Head of caudate nucleus (tissue), 42 donors: ENCODE data around the gene KLHDC7B.
A peak's percentile ranks its signal among the peaks of the same experiment; 100 is the strongest.

Source experiments
- DNase-seq, 42 donors: peaks; one replicate each; pipeline versions ENCODE4 v3.0.0 to v3.0.0-alpha.2; 2020 to 2021; ENCODE audit warnings: mixed read lengths in 7 of 42
- intact Hi-C: fragments of 100-400 bp; cut with DNase I; formaldehyde crosslinking; loops from one replicate; pipeline ENCODE4 v1.15.0; 2022

Gene KLHDC7B

DNA sequence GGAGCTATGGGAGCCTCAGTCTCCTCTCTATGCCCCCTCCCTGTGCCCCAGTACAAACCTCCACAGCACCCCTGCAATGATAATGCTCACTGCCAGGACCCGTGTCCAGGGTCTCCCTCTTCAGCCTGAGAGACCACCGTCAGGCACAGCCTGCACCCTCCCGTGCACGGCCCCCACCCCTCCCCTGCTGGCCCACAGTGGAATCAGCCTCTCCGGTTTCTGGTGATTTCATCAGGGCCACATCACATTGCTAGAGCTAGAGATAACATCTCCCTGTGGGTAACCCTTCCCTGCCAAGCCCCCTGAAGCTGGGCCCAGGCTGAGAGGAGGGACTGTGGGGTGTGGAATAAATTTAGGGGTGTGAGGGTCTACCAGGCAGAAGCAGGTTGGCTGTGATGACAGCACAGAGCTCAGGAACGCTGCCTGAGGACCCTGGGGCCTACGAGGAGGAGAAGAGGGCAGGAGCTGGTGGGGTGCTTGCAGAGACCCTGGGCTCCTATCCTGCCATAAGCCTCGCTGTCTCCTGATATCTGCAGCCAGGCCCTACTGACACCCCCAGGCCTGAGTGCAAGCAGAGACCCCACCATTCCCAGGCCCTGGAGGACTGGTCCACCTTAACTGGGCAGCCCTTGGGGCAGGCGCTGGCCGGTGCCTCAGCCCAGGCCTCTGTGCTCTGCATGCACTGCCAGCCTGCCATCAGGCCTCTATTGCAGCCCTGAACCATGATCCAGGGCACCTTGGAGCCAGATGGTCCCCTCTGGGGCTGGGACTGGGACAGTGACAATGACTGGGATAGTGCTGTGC, at the start of gene KLHDC7B:
TSS of gene KLHDC7B (plus strand) at position 378 of the 804 bp plus-strand sequence. CDS start at position 723, 345 bp downstream.
- no peak for DNase-seq
- intact Hi-C loops: no loop called here

DNA sequence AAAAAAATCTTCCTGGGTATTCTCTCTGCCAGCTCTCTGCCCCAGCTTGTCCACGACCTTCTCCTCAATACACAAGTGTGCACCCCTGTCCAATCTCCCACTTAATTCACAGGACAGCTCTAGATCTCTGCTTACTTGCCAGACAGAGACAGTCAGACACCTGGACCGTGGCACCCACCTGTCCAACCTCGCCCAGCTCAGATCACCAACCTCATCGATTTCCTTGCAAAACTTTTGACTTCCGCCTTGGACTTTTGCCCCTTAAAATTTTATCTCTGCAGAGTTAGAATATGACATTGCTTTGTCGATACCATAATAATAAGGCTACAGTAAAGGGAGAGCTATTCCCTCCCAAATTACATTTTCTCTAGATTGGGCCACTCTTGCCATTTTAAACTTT, 48.6 kb upstream of the KLHDC7B start:
- DNase-seq: no peak
- intact Hi-C loops: no loop called here

DNA sequence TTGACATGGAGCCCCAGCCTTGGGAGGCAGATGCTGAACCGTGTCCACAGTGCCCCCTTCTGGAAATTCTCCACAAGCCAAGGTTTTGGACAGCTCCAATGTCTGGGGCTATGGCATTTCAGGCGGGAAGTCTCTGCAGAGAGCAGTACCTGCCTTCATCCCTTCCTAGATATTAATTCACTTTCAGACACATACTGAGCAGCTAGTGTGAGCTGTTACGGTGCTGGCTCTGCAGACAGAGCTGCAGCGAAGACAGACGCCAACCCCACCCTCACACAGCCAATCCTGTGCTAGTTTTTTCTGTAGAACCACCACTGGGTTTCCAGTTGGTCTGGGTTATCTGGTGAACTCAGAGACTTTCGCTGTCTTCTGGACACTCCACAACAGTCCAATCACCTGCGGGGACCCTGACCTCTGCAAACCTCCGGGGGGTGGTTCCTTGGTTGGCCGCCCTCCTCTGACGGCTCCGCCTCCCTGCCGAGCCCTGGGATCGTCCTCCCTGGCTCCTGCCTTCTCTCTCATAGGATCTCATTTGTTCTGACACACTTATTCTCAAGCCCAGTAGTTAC, 47.3 kb upstream of the KLHDC7B start:
- DNase-seq: peak; percentile 46 to 88 (median 72)
- intact Hi-C loops: no loop called here

DNA sequence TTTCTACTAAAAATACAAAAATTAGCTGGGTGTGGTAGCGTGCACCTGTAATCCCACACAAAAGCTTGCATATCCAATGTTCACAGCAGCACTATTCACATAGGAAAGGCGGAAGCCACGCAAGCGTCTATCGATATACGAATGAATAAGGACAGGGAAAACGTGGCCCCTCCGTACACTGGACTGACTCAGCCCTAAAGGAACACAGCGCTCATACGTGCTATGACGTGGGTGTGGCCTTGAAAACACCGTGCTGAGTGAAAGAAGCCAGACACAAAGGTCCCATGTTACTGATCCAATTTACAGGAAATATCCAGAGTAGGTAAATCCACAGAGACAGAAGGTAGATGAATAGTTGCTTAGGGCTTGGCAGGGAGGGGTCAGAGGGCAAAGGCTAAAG, 45.2 kb upstream of the KLHDC7B start:
- intact Hi-C loops: loop anchor here (10.0 kb wide), 1 partner anchor 256 kb away; the partner anchor contains the start of gene TUBGCP6

DNA sequence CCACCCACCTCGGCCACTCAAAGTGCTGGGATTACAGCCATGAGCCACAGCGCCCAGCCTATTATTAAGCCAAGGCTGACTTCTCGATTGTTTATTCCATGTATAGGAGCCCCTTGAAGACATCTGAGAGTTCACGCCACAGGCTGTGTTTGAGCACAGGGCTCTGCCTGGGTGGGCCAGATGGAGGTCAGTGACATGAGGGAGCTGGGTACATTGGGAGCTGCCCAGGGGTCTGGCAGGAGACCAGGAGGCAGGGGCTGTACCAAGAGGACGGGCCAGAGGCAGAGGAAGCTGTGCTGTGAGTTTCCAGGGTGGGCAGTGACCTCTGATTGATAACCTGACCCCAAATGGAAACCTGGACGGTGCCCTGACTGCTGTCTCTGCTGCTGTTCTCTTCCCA, 43.6 kb upstream of the KLHDC7B start:
- intact Hi-C loops: loop anchor here (10.0 kb wide), 1 partner anchor 257 kb away; the partner anchor contains the start of gene TUBGCP6
- DNase-seq: no peak

More for the DNA sequence above, 45.2 kb upstream of the KLHDC7B start:
- no peak for DNase-seq

DNA sequence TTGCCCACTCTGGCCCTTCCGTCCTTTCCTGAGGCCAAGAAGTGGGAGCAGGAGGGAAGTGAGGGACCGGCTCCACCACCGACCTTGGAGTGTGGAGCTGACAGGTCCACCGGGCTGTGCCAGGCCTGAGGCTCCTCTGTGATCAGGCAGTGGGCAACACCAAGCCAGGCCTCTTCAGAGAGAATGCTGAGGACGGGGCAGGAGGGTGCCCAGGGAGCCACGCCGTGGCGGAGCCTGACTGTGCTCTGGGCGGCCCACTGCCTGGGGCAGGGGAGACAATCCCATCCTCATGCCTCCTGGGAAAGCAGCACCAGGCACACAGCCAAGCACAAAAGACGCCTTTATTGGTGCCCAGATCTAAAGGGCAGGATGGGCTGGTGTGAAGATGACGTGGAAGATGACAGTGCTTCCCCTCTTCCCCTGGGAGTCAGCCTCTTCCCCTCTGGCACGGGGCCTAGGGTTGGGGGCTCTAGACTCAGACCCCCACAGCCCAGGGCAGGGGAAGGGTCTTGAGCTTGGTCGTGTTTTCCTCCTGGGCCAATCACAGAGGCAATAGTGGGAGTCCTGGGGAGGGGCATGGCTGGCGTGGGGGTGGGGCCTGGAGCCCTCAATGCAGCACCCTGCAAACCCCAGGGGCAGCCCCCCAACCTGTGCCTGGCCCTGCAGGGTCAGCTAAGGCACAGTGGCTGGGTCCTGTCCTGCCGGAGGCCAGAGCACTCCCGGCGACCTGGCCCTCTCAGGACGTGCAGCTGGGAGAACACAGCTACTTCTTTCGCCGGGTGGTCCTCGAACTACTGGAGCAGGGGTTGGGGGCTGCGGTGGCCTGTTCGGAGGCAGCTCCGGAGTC, 42.8 kb upstream of the KLHDC7B start:
- intact Hi-C loops: loop anchor here (10.0 kb wide), 1 partner anchor 258 kb away; the partner anchor contains the start of gene TUBGCP6
- no peak for DNase-seq

DNA sequence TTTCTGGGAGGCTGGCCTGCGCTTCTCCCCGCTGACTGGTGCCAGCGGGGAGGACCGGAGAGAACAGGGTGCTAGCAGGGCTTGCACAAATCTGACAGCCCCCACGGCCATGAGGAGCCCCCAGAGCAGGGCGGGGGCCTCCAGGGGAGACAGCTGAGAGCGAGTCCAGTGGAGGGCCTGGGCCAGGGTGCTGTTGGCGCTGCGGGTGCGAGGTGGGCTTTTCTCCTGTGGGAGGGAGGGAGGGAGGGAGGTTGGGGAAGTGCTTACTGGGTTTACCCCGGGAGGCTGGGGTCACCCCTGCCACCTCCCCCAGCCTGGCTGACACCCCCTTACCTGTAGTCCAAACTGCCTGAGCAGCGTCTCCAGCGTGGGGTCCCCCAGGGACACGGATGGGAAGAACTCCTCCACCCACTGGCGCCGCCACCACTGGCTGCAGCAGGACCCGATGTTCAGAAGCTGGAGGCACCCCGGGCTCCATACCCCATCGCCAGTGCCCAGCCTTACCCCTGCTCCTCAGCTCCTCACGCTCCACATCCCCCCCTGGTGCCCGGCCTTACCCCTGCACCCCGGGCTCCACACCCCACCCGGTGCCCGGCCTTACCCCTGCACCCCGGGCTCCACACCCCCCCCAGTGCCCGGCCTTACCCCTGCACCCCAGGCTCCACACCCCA, 42.1 kb upstream of the KLHDC7B start:
- intact Hi-C loops: loop anchor here (10.0 kb wide), 1 partner anchor 259 kb away; the partner anchor contains the start of gene TUBGCP6
- DNase-seq: no peak

DNA sequence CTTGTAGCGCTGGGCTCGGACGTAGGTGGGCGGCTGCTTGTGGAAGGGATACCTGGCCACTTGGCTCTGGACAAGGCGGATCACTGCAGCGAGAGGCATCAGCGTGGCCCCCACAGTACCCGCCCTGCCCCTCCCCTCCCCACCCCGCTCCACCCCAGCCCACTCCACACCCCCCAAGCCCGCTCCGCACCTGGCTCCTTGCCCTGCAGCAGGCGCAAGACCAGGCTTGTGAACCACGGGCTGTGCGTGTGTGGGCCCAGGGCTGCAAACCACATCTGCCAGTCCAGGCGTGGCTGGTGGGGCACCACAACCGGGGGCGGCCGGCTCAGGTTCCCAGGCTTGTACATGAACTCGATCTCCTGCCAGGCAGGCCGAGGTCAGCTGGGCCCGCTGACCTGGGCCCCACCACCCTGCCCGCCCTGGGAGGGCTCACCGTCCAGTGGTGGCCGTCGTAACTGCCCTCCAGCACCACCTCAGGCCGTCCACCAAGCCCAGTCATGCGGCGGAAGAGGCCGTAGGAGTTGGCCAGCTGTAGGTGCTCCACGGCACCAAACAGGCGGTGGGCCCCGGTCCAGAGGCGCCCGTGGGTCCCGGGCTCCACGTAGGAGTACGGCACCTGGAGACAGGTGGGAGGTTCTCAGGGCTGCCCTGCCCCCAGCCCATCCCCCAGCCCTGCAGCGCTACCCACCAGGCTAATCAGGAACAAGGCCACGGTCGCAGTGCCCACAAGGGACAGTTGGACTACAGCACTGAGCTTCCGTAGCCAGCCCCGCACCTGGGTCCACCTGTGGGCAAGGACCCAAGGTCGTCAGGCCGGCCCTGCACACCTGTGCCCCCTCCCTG, 41.1 kb upstream of the KLHDC7B start:
- no peak for DNase-seq
- intact Hi-C loops: loop anchor here (10.0 kb wide), 1 partner anchor 260 kb away; the partner anchor contains the start of gene TUBGCP6

DNA sequence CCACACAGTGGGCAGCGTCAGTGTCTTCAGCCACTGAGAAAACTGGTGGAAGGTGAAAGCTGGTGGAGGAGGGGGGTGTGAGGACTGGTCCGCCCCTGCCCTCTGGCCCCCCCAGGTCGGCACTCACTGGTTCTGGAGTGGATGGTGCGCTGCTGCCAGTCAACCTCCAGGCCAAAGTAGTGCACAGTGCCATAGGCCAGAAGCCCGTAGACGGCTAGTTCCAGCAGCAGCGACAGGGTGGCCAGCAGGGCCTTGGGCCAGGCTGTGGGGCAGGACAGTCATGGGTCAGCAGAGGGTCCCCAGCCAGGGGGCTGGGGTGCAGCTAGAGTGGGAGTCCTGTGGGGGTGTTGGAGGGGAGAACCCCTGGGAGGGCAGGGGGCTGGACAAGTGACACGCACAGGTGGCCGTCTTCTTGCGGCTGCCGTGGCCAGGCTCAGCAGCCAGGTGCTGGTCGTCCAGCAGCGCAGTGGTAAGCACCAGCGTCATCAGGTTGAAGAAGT, 40.4 kb upstream of the KLHDC7B start:
- DNase-seq: no peak
- intact Hi-C loops: loop anchor here (10.0 kb wide), 1 partner anchor 261 kb away; the partner anchor contains the start of gene TUBGCP6

DNA sequence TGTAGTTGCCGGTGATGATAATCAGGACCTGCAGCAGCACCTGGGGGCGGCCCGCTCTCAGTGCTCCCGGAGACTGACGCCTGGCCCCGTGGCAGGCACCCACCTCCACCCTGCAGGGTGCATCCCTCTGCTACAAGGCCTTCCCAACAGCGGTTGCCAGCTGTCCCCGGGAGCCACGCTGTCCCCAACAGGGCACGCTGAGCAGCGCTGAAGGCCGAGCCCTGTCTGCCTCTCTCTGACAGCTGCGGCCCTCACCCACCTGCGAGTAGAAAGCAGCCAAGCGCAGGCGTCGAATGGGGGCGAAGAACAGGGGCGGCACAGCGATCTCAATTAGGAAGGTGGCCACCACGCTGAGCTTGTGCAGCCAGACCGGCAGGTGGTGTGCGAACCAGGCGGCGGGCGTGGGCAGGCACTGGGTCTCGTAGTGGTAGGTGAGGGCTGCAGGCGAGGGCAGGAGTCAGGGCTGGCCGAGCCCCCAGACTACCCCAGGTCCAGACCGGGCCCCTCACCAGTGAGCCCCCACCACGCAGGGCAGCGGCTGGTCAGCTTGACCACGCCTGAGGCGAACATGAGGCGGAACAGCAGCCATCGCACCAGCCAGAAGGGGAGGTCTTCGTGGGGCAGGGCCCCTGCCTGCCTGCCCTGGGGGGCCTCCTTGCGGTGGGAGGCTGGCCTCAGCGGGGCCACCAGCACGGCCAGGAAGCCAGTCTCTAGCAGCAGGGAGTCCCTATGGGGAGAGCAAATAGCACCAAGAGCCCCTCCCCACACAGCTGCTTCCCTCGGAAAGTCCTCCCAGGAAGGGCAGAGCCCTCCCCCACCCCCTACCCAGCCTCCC, 39.7 kb upstream of the KLHDC7B start:
- peak in 18 of 42 donors; percentile 18 to 70 (median 46) for DNase-seq
- intact Hi-C loops: loop anchor here (2.0 to 10.0 kb wide), 2 partner anchors 31 to 261 kb away; partner anchors contain the start of genes SBF1 and TUBGCP6

DNA sequence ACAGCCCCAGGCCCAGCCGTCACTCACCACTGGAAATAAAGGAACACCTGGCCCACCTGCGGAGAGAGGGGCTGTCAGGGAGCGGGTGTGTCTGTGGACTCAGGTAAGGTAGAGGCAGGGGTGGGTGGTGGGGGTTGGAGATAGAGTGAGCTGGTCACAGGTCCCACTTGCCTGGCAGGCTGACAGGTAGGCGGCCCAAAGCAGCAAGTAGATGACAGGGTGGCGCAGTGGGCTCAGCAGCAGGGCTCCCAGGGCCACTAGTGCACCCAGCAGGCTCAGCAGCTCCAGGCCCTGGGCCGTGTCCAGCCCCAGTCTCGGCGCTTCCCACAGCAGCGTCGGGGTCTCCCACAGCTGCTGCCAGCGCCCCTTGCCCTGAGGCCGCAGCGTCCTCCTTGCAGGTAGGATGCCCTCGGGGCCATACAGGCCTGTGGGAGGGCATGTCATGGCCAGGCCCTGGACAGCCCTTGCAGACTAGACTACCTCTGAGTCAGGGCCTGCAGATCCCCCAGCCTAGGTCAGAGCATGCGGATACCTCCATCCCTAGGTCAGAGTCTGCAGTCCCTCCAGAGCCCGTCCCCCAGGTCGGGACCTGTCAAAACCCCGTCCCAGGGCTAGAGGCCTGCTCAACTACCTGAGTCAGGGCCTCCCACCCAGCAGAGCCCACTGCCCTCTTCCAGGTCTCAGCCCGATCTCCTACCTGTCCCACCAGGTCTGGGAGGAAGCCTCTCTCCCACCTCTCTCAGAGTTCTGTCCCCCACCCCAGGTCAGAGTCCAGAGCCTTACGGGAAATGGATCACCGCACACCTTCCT, 38.9 kb upstream of the KLHDC7B start:
- intact Hi-C loops: loop anchor here (2.0 to 10.0 kb wide), 2 partner anchors 32 to 262 kb away; partner anchors contain the start of genes SBF1 and TUBGCP6
- peak in 4 of 42 donors; percentile 11 to 45 (median 26) for DNase-seq

DNA sequence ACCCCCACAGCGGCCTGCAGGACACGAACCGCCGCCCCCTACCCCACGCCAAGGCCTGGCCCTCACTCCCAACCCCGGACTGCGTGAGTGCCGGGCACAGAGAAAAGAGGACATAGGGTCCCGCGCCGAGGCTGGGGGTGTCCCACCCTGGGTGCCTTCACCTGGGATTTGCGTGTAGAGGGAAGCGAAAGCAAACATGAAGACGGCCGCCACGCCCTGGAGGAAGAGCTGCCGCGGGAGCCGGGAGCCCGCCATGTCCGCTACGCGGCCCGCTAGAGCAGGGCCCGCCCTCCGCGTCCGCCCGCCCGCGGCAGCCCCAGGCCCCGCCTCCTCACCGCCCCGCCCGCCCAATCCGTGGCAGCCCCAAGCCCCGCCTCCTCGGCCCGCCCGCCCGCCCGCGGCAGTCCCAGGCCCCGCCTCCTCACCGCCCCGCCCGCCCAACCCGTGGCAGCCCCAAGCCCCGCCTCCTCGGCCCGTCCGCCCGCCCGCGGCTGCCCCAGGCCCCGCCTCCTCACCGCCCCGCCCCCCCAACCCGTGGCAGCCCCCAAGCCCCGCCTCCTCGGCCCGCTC, 38.2 kb upstream of the KLHDC7B start, which contains the start of gene LMF2:
TSS of gene LMF2 (minus strand) at position 282 of the 570 bp plus-strand sequence. CDS start at position 255, 27 bp downstream.
- intact Hi-C loops: loop anchor here (2.0 to 10.0 kb wide), 2 partner anchors 33 to 263 kb away; partner anchors contain the start of genes SBF1 and TUBGCP6
- DNase-seq: peak; percentile 74 to 97 (median 92)

DNA sequence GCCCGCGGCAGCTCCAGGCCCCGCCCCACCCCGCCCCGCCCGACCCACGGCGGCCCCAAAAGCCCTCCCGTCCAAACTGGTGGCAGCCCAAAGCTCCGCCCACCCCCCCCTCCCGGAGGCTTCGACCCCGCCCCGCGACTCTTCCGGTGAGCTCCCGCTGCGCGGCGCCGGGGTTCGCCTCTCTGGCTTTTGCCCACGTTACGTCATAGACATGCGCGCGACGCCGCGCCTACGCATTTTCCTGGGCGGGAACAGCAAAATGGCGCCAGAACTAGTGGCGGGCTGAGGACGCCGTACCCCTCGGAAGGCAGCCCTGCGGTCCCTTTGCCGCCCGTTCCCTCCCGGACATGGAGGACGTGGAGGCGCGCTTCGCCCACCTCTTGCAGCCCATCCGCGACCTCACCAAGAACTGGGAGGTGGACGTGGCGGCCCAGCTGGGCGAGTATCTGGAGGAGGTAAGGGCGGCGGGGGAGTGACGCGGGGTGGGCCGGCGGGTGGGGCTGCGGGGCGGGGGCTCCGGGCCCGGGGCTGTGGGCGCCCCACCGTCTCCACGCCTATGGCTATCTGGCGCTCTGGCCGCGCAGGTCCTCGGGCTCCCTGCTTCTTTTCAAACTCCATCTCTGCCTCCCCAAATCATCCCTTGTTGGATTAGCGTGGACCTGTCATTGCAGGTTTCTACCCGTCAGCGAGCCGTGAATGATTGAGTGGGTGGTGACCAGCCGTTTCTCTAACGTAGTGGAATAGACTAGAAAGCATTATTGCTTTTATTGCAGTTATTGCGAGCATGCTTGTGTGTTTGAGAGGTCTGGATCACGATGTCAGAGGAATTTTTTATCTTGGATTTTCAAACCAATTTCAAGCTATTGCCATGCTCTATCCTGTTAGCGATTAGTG, 37.5 kb upstream of the KLHDC7B start, which contains the start of gene NCAPH2:
TSS of gene NCAPH2 (plus strand) at position 234 of the 894 bp plus-strand sequence. CDS start at position 348, 114 bp downstream.
- DNase-seq: peak in 38 of 42 donors; percentile 92 to 99 (median 97)
- intact Hi-C loops: loop anchor here (2.0 to 10.0 kb wide), 3 partner anchors 17 to 263 kb away; partner anchors contain the start of genes SBF1, SCO2 and TUBGCP6

DNA sequence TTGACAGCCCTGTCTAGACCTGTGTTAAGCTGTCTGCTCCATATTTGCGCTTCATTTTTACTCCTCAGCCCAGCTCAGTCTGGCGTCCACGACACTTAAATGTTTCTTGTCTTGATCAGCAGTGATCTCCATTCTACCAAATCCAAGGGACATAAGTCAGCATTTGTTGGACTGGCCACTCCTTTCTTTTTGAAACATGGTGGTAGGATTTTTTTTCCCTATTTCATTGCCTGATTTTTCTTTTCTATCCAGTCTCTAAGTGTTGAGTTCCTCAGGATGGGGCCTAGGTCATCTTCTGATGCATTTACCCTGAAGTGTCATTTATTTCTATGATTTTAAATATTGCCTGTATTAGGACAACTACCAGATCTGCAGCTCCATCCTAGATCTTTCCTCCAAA, 36.8 kb upstream of the KLHDC7B start:
- intact Hi-C loops: loop anchor here (2.0 to 10.0 kb wide), 2 partner anchors 16 to 264 kb away; partner anchors contain the start of genes SCO2 and TUBGCP6
- DNase-seq: no peak
